ENCODE measurements around the gene C7orf33. TPM values are rescaled to one million over a fixed set of nuclear protein-coding genes. Genes with fewer than 3 reads are reported as not detected.

Gene C7orf33
- total and polyA plus RNA-seq, 2 of the 8 experiments (the other 6 are each of a cell fraction or from before 2014, with no cell fraction given): not detected

GRCh38 chr7:148563583-148564274 is 26.8 kb upstream of the C7orf33 start:
- H3K4me1 ChIP-seq (replicated peaks in 1 of 4; ENCODE audit: control insufficient read depth in 3 of 4, insufficient read depth in 4 of 4, low read length in 3 of 4): peaks cover 0 to 6% (median under 1%) of the 10 kb centered on the region in 4 experiments; a peak in 2 of 7 replicates
- no peak overlapping the region for H3K27ac ChIP-seq (ENCODE audit: low read depth, low read length)
- H3K23me2 ChIP-seq (ENCODE audit: low read depth, low read length): 0 out of 2 replicates have a peak, but pooled peaks cover 2% of the 10 kb centered on the region
- H2BK12ac ChIP-seq (ENCODE audit: low read depth, low read length): no peak overlapping the region
- no peak overlapping the region for H3K9ac ChIP-seq (replicated peaks in 1 of 4; ENCODE audit: extremely low read depth in 1 of 4, low read depth in 3 of 4, low read length in 3 of 4)
- no peaks in the 10 kb centered on the region for H4K20me1 ChIP-seq (replicated peaks in 1 of 2; ENCODE audit: control insufficient read depth in 1 of 2, insufficient read depth in 2 of 2, low read length in 2 of 2)
- POLR2A ChIA-PET (ENCODE audit: partially characterized antibody): no interaction called here
- H3K4me3 ChIP-seq (ENCODE audit: extremely low read depth in 1 of 4, insufficient read depth in 2 of 4, low read depth in 3 of 4, low read length in 4 of 4): no peak overlapping the region
- H3K4me2 ChIP-seq (ENCODE audit: insufficient read depth in 1 of 2, low read depth in 2 of 2, low read length in 2 of 2): no peak overlapping the region
- H3K79me1 ChIP-seq (ENCODE audit: low read depth, low read length): no peaks in the 10 kb centered on the region
- H3K18ac ChIP-seq (ENCODE audit: extremely low read depth, low read length): no peak overlapping the region
- no peaks in the 10 kb centered on the region for H3K36me3 ChIP-seq (ENCODE audit: control insufficient read depth in 2 of 4, insufficient read depth in 4 of 4, low read length in 3 of 4)
- peaks cover 0 to 2% of the 10 kb centered on the region in 2 experiments; a peak in 1 of 4 replicates for H3K9me3 ChIP-seq (ENCODE audit: insufficient read depth in 2 of 2, low read depth in 1 of 2, low read length in 1 of 2)
- no peak overlapping the region for H2BK120ac ChIP-seq (replicated peaks; ENCODE audit: low read depth, low read length)
- no peak overlapping the region for H4K91ac ChIP-seq (replicated peaks; ENCODE audit: insufficient read length, low read length)
- H3K56ac ChIP-seq (replicated peaks; ENCODE audit: insufficient read length, low read depth, low read length): no peak overlapping the region
- H2BK20ac ChIP-seq (ENCODE audit: low read length): no peak overlapping the region
- no peak overlapping the region for H2BK15ac ChIP-seq (ENCODE audit: low read length)
- FAIRE-seq: no peak
- H3K79me2 ChIP-seq (ENCODE audit: control insufficient read depth in 1 of 2, insufficient read depth in 2 of 2, low read length in 2 of 2): no peaks in the 10 kb centered on the region
- no peak for TF ChIP-seq RAD21 (IDR thresholded peaks at IDR 0.05 in 1 of 2, conservative IDR thresholded peaks at IDR 0.05 in 1 of 2; ENCODE audit: low read depth in 2 of 2, low read length in 2 of 2)
- no peak for TF ChIP-seq SUZ12 (IDR thresholded peaks at IDR 0.05; ENCODE audit: low read length)
- TF ChIP-seq EGR1 (IDR thresholded peaks at IDR 0.05; ENCODE audit: borderline replicate concordance, low read depth, low read length): no peak
- TF ChIP-seq NRF1 (IDR thresholded peaks at IDR 0.05; ENCODE audit: low read depth, low read length): no peak
- CTCF ChIA-PET (ENCODE audit: partially characterized antibody): interaction anchor here (0.9 to 1.4 kb wide), 3 partner anchors 8 to 59 kb away, joined by 3 read pairs; no protein-coding TSS in a partner anchor
- H3K4ac ChIP-seq (replicated peaks; ENCODE audit: insufficient read length, low read depth, low read length): no peak overlapping the region
- no peak overlapping the region for H2AFZ ChIP-seq (ENCODE audit: low read length)
- H4K5ac ChIP-seq (ENCODE audit: insufficient read length, low read depth, low read length): no peak overlapping the region
- H4K8ac ChIP-seq (ENCODE audit: extremely low read depth, insufficient read depth, low read length): no peak overlapping the region
- 83% methylated on average over 4 of the region's 4 CpGs; no CpG with 5 or more reads in 1 of the 2 experiments for WGBS, 2 experiments (ENCODE audit: extremely low coverage in 1 of 2, insufficient coverage in 1 of 2, insufficient read length in 1 of 2, insufficient replicate concordance in 2 of 2, low coverage in 1 of 2, low lambda C conversion rate in 2 of 2, missing lambda C conversion rate in 1 of 2)
- H2AK5ac ChIP-seq (ENCODE audit: low read depth, low read length): no peak overlapping the region
- DNase-seq (ENCODE audit: low read depth in 1 of 2, low spot score in 2 of 2): no peak
- no peak overlapping the region for H3K23ac ChIP-seq (ENCODE audit: insufficient read length)
- no peaks in the 10 kb centered on the region for H3K27me3 ChIP-seq (replicated peaks in 1 of 4; ENCODE audit: control insufficient read depth in 3 of 4, extremely low read depth in 1 of 4, insufficient read depth in 3 of 4, low read length in 3 of 4)
- H3K14ac ChIP-seq (ENCODE audit: insufficient read length): no peak overlapping the region
- H2BK5ac ChIP-seq (ENCODE audit: low read depth, low read length): no peak overlapping the region

All from H1 (cell line).